Islet of Langerhans (tissue), 1 donor: Measurements from ENCODE around the gene JAG1.

Experiments used
- FAIRE-seq: peaks from one replicate; lab custom pipeline; 2011; peaks lifted over from hg19 to GRCh38; lab: Jason Lieb, UNC

JAG1 gene

GRCh38 chr20:10699489-10699888 is 25.7 kb upstream of the JAG1 start:
- no peak for FAIRE-seq

GRCh38 chr20:10696650-10697049 is 22.9 kb upstream of the JAG1 start:
- FAIRE-seq: no peak

- FAIRE-seq: no peak
Measured at GRCh38 chr20:10689385-10689784, 15.6 kb upstream of the JAG1 start.

- FAIRE-seq: no peak
Measured at GRCh38 chr20:10687895-10688294, 14.1 kb upstream of the JAG1 start.

GRCh38 chr20:10686356-10687133 is 12.7 kb upstream of the JAG1 start:
- no peak for FAIRE-seq

GRCh38 chr20:10683537-10683936 is 9.7 kb upstream of the JAG1 start:
- peak; percentile 73 for FAIRE-seq

GRCh38 chr20:10682939-10683338 is 9.1 kb upstream of the JAG1 start:
- FAIRE-seq: no peak

GRCh38 chr20:10681494-10681893 is 7.7 kb upstream of the JAG1 start:
- FAIRE-seq: no peak

- no peak for FAIRE-seq
Measured at GRCh38 chr20:10680571-10680970, 6.8 kb upstream of the JAG1 start.

- FAIRE-seq: no peak
Measured at GRCh38 chr20:10679269-10679668, 5.5 kb upstream of the JAG1 start.

- FAIRE-seq: no peak
Measured at GRCh38 chr20:10676518-10676917, 2.7 kb upstream of the JAG1 start.

- no peak for FAIRE-seq
Measured at GRCh38 chr20:10675450-10675848, 1.6 kb upstream of the JAG1 start.

- FAIRE-seq: no peak
Measured at GRCh38 chr20:10674684-10675449, 1.1 kb upstream of the JAG1 start.

GRCh38 chr20:10673176-10673841 is 490 bp downstream of the JAG1 start:
- no peak for FAIRE-seq

GRCh38 chr20:10672624-10673127 is 1.1 kb downstream of the JAG1 start:
- FAIRE-seq: no peak

- FAIRE-seq: no peak
Measured at GRCh38 chr20:10671919-10672623, 1.7 kb downstream of the JAG1 start.

GRCh38 chr20:10671221-10671918 is 2.4 kb downstream of the JAG1 start:
- no peak for FAIRE-seq

- FAIRE-seq: no peak
Measured at GRCh38 chr20:10670501-10671220, 3.1 kb downstream of the JAG1 start.

GRCh38 chr20:10669843-10670446 is 3.9 kb downstream of the JAG1 start:
- FAIRE-seq: no peak

- FAIRE-seq: no peak
Measured at GRCh38 chr20:10668677-10669368, 5.0 kb downstream of the JAG1 start.
